Right atrium auricular region (tissue), 2 donors: ENCODE measurements around the gene CACNB4. TPM values are rescaled to one million over a fixed set of nuclear protein-coding genes. Genes with fewer than 3 reads are reported as not detected.

Source experiments
- DNase-seq: peaks from one replicate; pipeline ENCODE4 v3.0.0-alpha.2; 2019; ENCODE audit warnings: low spot score
- H3K27ac ChIP-seq, 2 donors: fragments of 200-600 bp; sonication (generic); 1 replicate in 1 of 2; 2 replicates in 1 of 2; pipeline ENCODE4 v1.5.1; 2016 to 2019
- H3K27me3 ChIP-seq, 2 donors: fragments of 200-600 bp; sonication (generic); one replicate each; pipeline versions ENCODE4 v1.5.1 to v1.6.0; 2017 to 2019
- H3K36me3 ChIP-seq: fragments of 200-600 bp; sonication (generic); one replicate; pipeline ENCODE4 v1.5.1; 2016
- H3K4me1 ChIP-seq, 2 donors: fragments of 200-600 bp; sonication (generic); one replicate each; pipeline versions ENCODE4 v1.5.1 to v1.6.0; 2017 to 2019
- H3K4me3 ChIP-seq, 2 donors: fragments of 200-600 bp; sonication (generic); 1 replicate in 1 of 2; 2 replicates in 1 of 2; pipeline ENCODE4 v1.5.1; 2017 to 2019; ENCODE audit warnings: mild to moderate bottlenecking in 1 of 2, moderate library complexity in 1 of 2
- H3K9me3 ChIP-seq, 2 donors: fragments of 200-600 bp; sonication (generic); one replicate each; pipeline ENCODE4 v1.5.1; 2019
- total RNA-seq, 2 donors: library from RNA; depleted of rRNA; stranded (reverse); fragments of >200 nt; gene quantifications; one replicate each; pipeline ENCODE4 v1.1.0, GENCODE V29; 2016
- TF ChIP-seq, protein P1 (sequence below), 2 donors: fragments of 200-600 bp; sonication (generic); IDR thresholded peaks; one replicate each; pipeline ENCODE4 v1.5.1; 2019; ENCODE audit warnings: antibody characterized with exemption in 2 of 2

The CACNB4 gene
- total RNA-seq, 2 donors from 2014 or later, result 0.37 to 0.90 TPM

DNA sequence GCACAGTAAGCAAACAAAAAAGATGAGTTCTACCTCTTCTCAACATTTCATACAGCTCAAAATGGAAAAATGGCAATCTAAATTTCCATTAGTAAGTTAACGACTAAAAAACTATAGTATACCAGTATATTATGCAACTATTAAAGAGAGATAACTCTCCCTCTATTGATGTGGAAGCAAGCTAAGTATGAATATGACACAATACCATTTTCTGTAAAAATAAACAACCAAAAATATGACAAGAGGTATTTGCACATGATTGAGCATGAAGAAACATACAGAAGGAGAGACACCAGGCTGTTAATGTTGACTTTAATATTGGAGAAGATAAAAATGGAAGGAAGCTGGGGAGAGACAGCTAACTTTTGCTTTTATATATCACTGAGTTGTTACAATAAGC, 167.1 kb downstream of the CACNB4 start:
- H3K36me3 ChIP-seq, result no peaks in the 10 kb centered on the region
- no peaks in the 10 kb centered on the region for H3K27me3 ChIP-seq
- no peak for DNase-seq
- H3K4me3 ChIP-seq, result no peak overlapping the region
- no peaks in the 10 kb centered on the region for H3K9me3 ChIP-seq
- peaks cover 0 to 11% of the 10 kb centered on the region in 2 donors for H3K4me1 ChIP-seq
- no peak overlapping the region for H3K27ac ChIP-seq
- TF ChIP-seq, protein P1, sequence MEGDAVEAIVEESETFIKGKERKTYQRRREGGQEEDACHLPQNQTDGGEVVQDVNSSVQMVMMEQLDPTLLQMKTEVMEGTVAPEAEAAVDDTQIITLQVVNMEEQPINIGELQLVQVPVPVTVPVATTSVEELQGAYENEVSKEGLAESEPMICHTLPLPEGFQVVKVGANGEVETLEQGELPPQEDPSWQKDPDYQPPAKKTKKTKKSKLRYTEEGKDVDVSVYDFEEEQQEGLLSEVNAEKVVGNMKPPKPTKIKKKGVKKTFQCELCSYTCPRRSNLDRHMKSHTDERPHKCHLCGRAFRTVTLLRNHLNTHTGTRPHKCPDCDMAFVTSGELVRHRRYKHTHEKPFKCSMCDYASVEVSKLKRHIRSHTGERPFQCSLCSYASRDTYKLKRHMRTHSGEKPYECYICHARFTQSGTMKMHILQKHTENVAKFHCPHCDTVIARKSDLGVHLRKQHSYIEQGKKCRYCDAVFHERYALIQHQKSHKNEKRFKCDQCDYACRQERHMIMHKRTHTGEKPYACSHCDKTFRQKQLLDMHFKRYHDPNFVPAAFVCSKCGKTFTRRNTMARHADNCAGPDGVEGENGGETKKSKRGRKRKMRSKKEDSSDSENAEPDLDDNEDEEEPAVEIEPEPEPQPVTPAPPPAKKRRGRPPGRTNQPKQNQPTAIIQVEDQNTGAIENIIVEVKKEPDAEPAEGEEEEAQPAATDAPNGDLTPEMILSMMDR (IDR thresholded peaks at IDR 0.05), result no peak

GRCh38 chr2:151931030-151931611, 167.7 kb downstream of the CACNB4 start:
- Histone ChIP-seq H3K9me3 (no peaks in the 10 kb centered on the region), H3K4me1 (peaks cover 0 to 11% of the 10 kb centered on the region in 2 donors), H3K4me3 (no peak overlapping the region), H3K27me3 (no peaks in the 10 kb centered on the region), H3K36me3 (no peaks in the 10 kb centered on the region), H3K27ac (no peak overlapping the region)
- TF ChIP-seq, protein P1 (IDR thresholded peaks at IDR 0.05), result no peak
- DNase-seq, result no peak

DNA sequence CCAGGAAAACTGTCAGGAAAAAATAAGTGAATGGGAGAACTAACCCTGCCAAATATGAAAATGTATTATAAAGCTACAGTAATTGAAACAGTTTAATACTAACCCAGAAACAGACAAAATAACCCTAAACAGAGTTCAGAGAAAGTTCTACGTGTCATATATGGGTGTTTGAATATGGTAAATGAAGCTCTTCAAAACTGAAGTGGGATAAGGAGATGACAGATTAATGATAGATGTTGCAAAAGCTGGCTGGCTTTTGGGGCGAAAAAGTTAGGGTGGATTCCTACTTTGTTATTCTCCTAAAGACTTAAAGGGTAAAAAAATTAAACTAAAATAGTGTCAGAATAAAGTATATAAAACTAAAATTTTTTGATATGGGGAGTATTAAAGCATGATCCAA, 168.8 kb downstream of the CACNB4 start:
- H3K4me3 ChIP-seq, result no peak overlapping the region
- TF ChIP-seq, protein P1 (IDR thresholded peaks at IDR 0.05), result no peak
- DNase-seq, result no peak
- no peak overlapping the region for H3K27ac ChIP-seq
- no peaks in the 10 kb centered on the region for H3K9me3 ChIP-seq
- H3K36me3 ChIP-seq, result no peaks in the 10 kb centered on the region
- no peaks in the 10 kb centered on the region for H3K27me3 ChIP-seq
- H3K4me1 ChIP-seq, result peaks cover 0 to 11% of the 10 kb centered on the region in 2 donors

GRCh38 chr2:151928380-151928779, 170.5 kb downstream of the CACNB4 start:
- peaks cover 0 to 18% of the 10 kb centered on the region in 2 donors for H3K4me1 ChIP-seq
- TF ChIP-seq, protein P1 (IDR thresholded peaks at IDR 0.05), result no peak
- no peaks in the 10 kb centered on the region for H3K27me3 ChIP-seq
- H3K9me3 ChIP-seq, result no peaks in the 10 kb centered on the region
- H3K4me3 ChIP-seq, result no peak overlapping the region
- H3K36me3 ChIP-seq, result no peaks in the 10 kb centered on the region
- H3K27ac ChIP-seq, result no peak overlapping the region
- DNase-seq, result no peak

DNA sequence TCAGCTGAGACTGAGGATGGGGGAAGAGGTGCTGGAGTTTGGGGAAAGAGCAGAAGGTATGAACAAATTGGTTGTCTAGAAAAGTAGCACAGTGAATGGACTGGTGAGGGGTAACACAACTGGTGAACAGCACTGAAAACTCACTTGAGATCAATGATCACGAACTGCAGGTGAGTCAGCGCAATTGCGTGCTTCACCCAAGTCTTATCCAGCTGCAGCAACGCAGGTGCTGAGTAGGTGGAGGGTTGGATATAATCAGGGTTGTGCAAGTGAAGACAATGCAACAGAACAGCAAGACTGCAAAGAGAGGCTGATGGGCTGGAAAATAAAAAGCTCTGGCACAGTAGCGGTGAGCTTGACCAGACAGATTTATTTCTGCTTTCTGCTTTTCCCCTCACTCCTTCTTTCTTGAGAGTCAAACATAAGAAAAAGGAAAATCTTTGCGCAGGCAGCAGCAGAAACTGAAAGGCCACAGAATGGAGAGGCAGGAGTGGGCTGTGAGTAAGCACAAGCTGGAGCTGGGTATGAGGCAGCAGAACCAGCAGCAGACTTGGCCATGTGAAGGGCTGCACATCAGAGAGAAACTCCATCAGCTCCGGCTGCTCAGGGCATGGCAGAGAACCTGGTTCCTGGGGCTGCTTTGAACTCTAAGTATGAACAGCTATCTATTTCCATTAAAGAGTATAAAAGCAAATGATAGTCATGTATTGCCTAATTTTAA, 171.2 kb downstream of the CACNB4 start:
- H3K27me3 ChIP-seq, result no peaks in the 10 kb centered on the region
- H3K4me3 ChIP-seq, result no peak overlapping the region
- no peaks in the 10 kb centered on the region for H3K36me3 ChIP-seq
- DNase-seq, result no peak
- H3K27ac ChIP-seq, result no peak overlapping the region
- H3K9me3 ChIP-seq, result no peaks in the 10 kb centered on the region
- TF ChIP-seq, protein P1 (IDR thresholded peaks at IDR 0.05), result no peak
- H3K4me1 ChIP-seq, result peaks cover 0 to 24% of the 10 kb centered on the region in 2 donors
